NCI-H2107 treated with DMSO at 0.1 percent for 48 hours (cell line): ENCODE data around the gene CMA1.
"Not testable (repeated sequence)": the region's sequence is repeated elsewhere in the genome, so short reads cannot be mapped to it uniquely, and the experiment has no call there.

Source experiments
- DNase-seq: peaks from one replicate; lab custom pipeline; 2025; ENCODE audit not compliant: unreplicated experiment; lab: John Stamatoyannopoulos, UW

CMA1 gene

GRCh38 chr14:24508155-24508840 is at the start of gene CMA1:
CMA1 (minus strand) TSS chr14:24508265; CDS start chr14:24508235, 30 bp downstream.
- DNase-seq, result no peak

GRCh38 chr14:24556756-24557155 is 48.7 kb upstream of the CMA1 start:
- DNase-seq, result no peak

GRCh38 chr14:24549064-24549463 is 41.0 kb upstream of the CMA1 start:
- not testable (repeated sequence) for DNase-seq

GRCh38 chr14:24542346-24542936 is 34.4 kb upstream of the CMA1 start:
- no peak for DNase-seq

- DNase-seq, result no peak
These were observed 27.7 kb upstream of the CMA1 start for GRCh38 chr14:24535737-24536136.

GRCh38 chr14:24534286-24534685 is 26.2 kb upstream of the CMA1 start:
- DNase-seq, result no peak

- DNase-seq, result not testable (repeated sequence)
These were observed 18.0 kb upstream of the CMA1 start for GRCh38 chr14:24525877-24526620.

- DNase-seq, result no peak
These were observed 10.8 kb upstream of the CMA1 start for GRCh38 chr14:24518851-24519250.

GRCh38 chr14:24514209-24514608 is 6.1 kb upstream of the CMA1 start:
- DNase-seq, result no peak

- no peak for DNase-seq
These were observed 4.9 kb upstream of the CMA1 start for GRCh38 chr14:24513009-24513408.

- DNase-seq, result no peak
These were observed 1.6 kb downstream of the CMA1 start for GRCh38 chr14:24506443-24506842.

GRCh38 chr14:24504425-24504950 is 3.6 kb downstream of the CMA1 start:
- no peak for DNase-seq

GRCh38 chr14:24491586-24492408 is 16.3 kb downstream of the CMA1 start:
- not testable (repeated sequence) for DNase-seq

GRCh38 chr14:24483604-24484252 is 24.3 kb downstream of the CMA1 start:
- peak; percentile 21 for DNase-seq

GRCh38 chr14:24482699-24483303 is 25.3 kb downstream of the CMA1 start:
- not testable (repeated sequence) for DNase-seq

- peak; percentile 12 for DNase-seq
These were observed 26.3 kb downstream of the CMA1 start for GRCh38 chr14:24481622-24482324.

GRCh38 chr14:24479999-24480398 is 28.1 kb downstream of the CMA1 start:
- DNase-seq, result not testable (repeated sequence)

GRCh38 chr14:24475261-24475660 is 32.8 kb downstream of the CMA1 start:
- DNase-seq, result no peak

GRCh38 chr14:24473211-24473610 is 34.9 kb downstream of the CMA1 start:
- no peak for DNase-seq
